ENCODE data around the gene SHROOM3. TPM values are rescaled to one million over a fixed set of nuclear protein-coding genes. Genes with fewer than 3 reads are reported as not detected.
A peak's percentile ranks its signal among the peaks of the same experiment; 100 is the strongest.

SHROOM3 gene
- total RNA-seq, 2 experiments from 2014 or later, result 0.04 TPM; not detected in 1

- Mint-ChIP-seq H3K36me3 (ENCODE audit: low read depth) (no peaks in the 10 kb centered on the region), H3K4me3 (no peak overlapping the region), H3K4me1 (no peaks in the 10 kb centered on the region), H3K27ac (no peak overlapping the region), H3K9me3 (ENCODE audit: low read depth) (no peaks in the 10 kb centered on the region), H3K27me3 (peaks cover 2% of the 10 kb centered on the region)
- intact Hi-C loops (cut with DNase I, micrococcal nuclease), result no loop called here
- DNase-seq (no peak), ATAC-seq (no peak)
- ChIA-PET CTCF (interaction anchor here (0.7 to 1.3 kb wide), 4 partner anchors 8 to 305 kb away, joined by 3 to 4 read pairs (median 3); no protein-coding TSS in a partner anchor), POLR2A (no interaction called here)
Observed at GRCh38 chr4:76791479-76791878, 356.4 kb downstream of the SHROOM3 start.

GRCh38 chr4:76792418-76792817 lies 357.4 kb downstream of the SHROOM3 start:
- no peaks in the 10 kb centered on the region for H3K9me3 Mint-ChIP-seq (ENCODE audit: low read depth)
- ChIA-PET POLR2A (no interaction called here), CTCF (interaction anchor here (1.3 kb wide), 1 partner anchor 14 kb away, joined by 3 read pairs; no protein-coding TSS in a partner anchor)
- H3K4me3 Mint-ChIP-seq, result no peak overlapping the region
- no peaks in the 10 kb centered on the region for H3K36me3 Mint-ChIP-seq (ENCODE audit: low read depth)
- intact Hi-C loops (cut with DNase I, micrococcal nuclease), result no loop called here
- peaks cover 2% of the 10 kb centered on the region for H3K27me3 Mint-ChIP-seq
- H3K27ac Mint-ChIP-seq, result no peak overlapping the region
- DNase-seq (no peak), ATAC-seq (no peak)
- H3K4me1 Mint-ChIP-seq, result no peaks in the 10 kb centered on the region

GRCh38 chr4:76795243-76795642 lies 360.2 kb downstream of the SHROOM3 start:
- Mint-ChIP-seq H3K4me1 (no peaks in the 10 kb centered on the region), H3K36me3 (ENCODE audit: low read depth) (no peaks in the 10 kb centered on the region), H3K27me3 (peaks cover 6% of the 10 kb centered on the region), H3K4me3 (no peak overlapping the region), H3K27ac (no peak overlapping the region), H3K9me3 (ENCODE audit: low read depth) (no peaks in the 10 kb centered on the region)
- CTCF ChIA-PET, result no interaction called here
- DNase-seq (no peak), ATAC-seq (no peak)
- POLR2A ChIA-PET, result interaction anchor here (0.5 kb wide), 1 partner anchor 314 kb away, joined by 3 read pairs; no protein-coding TSS in a partner anchor
- intact Hi-C loops (cut with DNase I, micrococcal nuclease), result no loop called here

GRCh38 chr4:76799140-76799539 lies 364.1 kb downstream of the SHROOM3 start:
- POLR2A ChIA-PET, result no interaction called here
- no peak overlapping the region for H3K27ac Mint-ChIP-seq
- ATAC-seq, result no peak
- CTCF ChIA-PET, result interaction anchor here (0.8 kb wide), 1 partner anchor 8 kb away, joined by 4 read pairs; no protein-coding TSS in a partner anchor
- intact Hi-C loops (cut with DNase I, micrococcal nuclease), result no loop called here
- no peak for DNase-seq
- H3K36me3 Mint-ChIP-seq (ENCODE audit: low read depth), result no peaks in the 10 kb centered on the region
- H3K27me3 Mint-ChIP-seq, result peaks cover 7% of the 10 kb centered on the region
- no peaks in the 10 kb centered on the region for H3K4me1 Mint-ChIP-seq
- H3K4me3 Mint-ChIP-seq, result no peak overlapping the region
- no peaks in the 10 kb centered on the region for H3K9me3 Mint-ChIP-seq (ENCODE audit: low read depth)

GRCh38 chr4:76799718-76800117 lies 364.7 kb downstream of the SHROOM3 start:
- H3K4me3 Mint-ChIP-seq, result no peak overlapping the region
- H3K36me3 Mint-ChIP-seq (ENCODE audit: low read depth), result no peaks in the 10 kb centered on the region
- ATAC-seq, result no peak
- no peaks in the 10 kb centered on the region for H3K9me3 Mint-ChIP-seq (ENCODE audit: low read depth)
- ChIA-PET CTCF (interaction anchor here (0.8 kb wide), 1 partner anchor 8 kb away, joined by 4 read pairs; no protein-coding TSS in a partner anchor), POLR2A (no interaction called here)
- DNase-seq, result no peak
- H3K27me3 Mint-ChIP-seq, result peaks cover 7% of the 10 kb centered on the region
- intact Hi-C loops (cut with DNase I, micrococcal nuclease), result no loop called here
- H3K27ac Mint-ChIP-seq, result no peak overlapping the region
- H3K4me1 Mint-ChIP-seq, result no peaks in the 10 kb centered on the region

GRCh38 chr4:76800902-76801301 lies 365.9 kb downstream of the SHROOM3 start:
- Mint-ChIP-seq H3K36me3 (ENCODE audit: low read depth) (no peaks in the 10 kb centered on the region), H3K9me3 (ENCODE audit: low read depth) (no peaks in the 10 kb centered on the region), H3K27ac (no peak overlapping the region), H3K4me3 (no peak overlapping the region), H3K4me1 (no peaks in the 10 kb centered on the region), H3K27me3 (peaks cover 7% of the 10 kb centered on the region)
- CTCF ChIA-PET, result no interaction called here
- POLR2A ChIA-PET, result no interaction called here
- intact Hi-C loops (cut with DNase I, micrococcal nuclease), result no loop called here
- DNase-seq (peak; percentile 11), ATAC-seq (peak; percentile 26)

- H3K4me1 Mint-ChIP-seq, result no peaks in the 10 kb centered on the region
- ChIA-PET POLR2A (no interaction called here), CTCF (no interaction called here)
- intact Hi-C loops (cut with DNase I, micrococcal nuclease), result no loop called here
- peaks cover 1% of the 10 kb centered on the region for H3K9me3 Mint-ChIP-seq (ENCODE audit: low read depth)
- ATAC-seq, result no peak
- H3K4me3 Mint-ChIP-seq, result no peak overlapping the region
- DNase-seq, result no peak
- no peaks in the 10 kb centered on the region for H3K36me3 Mint-ChIP-seq (ENCODE audit: low read depth)
- H3K27me3 Mint-ChIP-seq, result peaks cover 7% of the 10 kb centered on the region
- no peak overlapping the region for H3K27ac Mint-ChIP-seq
Observed at GRCh38 chr4:76801621-76802235, 366.7 kb downstream of the SHROOM3 start.

- H3K4me3 Mint-ChIP-seq, result no peak overlapping the region
- H3K36me3 Mint-ChIP-seq (ENCODE audit: low read depth), result no peaks in the 10 kb centered on the region
- no peak for ATAC-seq
- H3K27me3 Mint-ChIP-seq, result peaks cover 7% of the 10 kb centered on the region
- DNase-seq, result no peak
- no peaks in the 10 kb centered on the region for H3K4me1 Mint-ChIP-seq
- ChIA-PET CTCF (interaction anchor here (0.7 kb wide), 1 partner anchor 73 kb away, joined by 3 read pairs; no protein-coding TSS in a partner anchor), POLR2A (no interaction called here)
- intact Hi-C loops (cut with DNase I, micrococcal nuclease), result no loop called here
- H3K9me3 Mint-ChIP-seq (ENCODE audit: low read depth), result peaks cover 4% of the 10 kb centered on the region
- no peak overlapping the region for H3K27ac Mint-ChIP-seq
Observed at GRCh38 chr4:76802236-76803021, 367.4 kb downstream of the SHROOM3 start.

GRCh38 chr4:76803522-76803921 lies 368.5 kb downstream of the SHROOM3 start:
- H3K27me3 Mint-ChIP-seq, result peaks cover 5% of the 10 kb centered on the region
- no peak overlapping the region for H3K27ac Mint-ChIP-seq
- no peak for DNase-seq
- H3K36me3 Mint-ChIP-seq (ENCODE audit: low read depth), result no peaks in the 10 kb centered on the region
- ChIA-PET CTCF (interaction anchor here (0.7 kb wide), 1 partner anchor 416 kb away, joined by 3 read pairs; no protein-coding TSS in a partner anchor), POLR2A (no interaction called here)
- intact Hi-C loops (cut with DNase I, micrococcal nuclease), result no loop called here
- no peak overlapping the region for H3K4me3 Mint-ChIP-seq
- no peak for ATAC-seq
- H3K4me1 Mint-ChIP-seq, result no peaks in the 10 kb centered on the region
- H3K9me3 Mint-ChIP-seq (ENCODE audit: low read depth), result peaks cover 6% of the 10 kb centered on the region

- ATAC-seq (no peak), DNase-seq (no peak)
- peaks cover 10% of the 10 kb centered on the region for H3K9me3 Mint-ChIP-seq (ENCODE audit: low read depth)
- CTCF ChIA-PET, result no interaction called here
- H3K36me3 Mint-ChIP-seq (ENCODE audit: low read depth), result no peaks in the 10 kb centered on the region
- no peak overlapping the region for H3K4me3 Mint-ChIP-seq
- POLR2A ChIA-PET, result no interaction called here
- intact Hi-C loops (cut with DNase I, micrococcal nuclease), result no loop called here
- H3K4me1 Mint-ChIP-seq, result no peaks in the 10 kb centered on the region
- H3K27ac Mint-ChIP-seq, result no peak overlapping the region
- H3K27me3 Mint-ChIP-seq, result peaks cover 5% of the 10 kb centered on the region
Observed at GRCh38 chr4:76804096-76804495, 369.1 kb downstream of the SHROOM3 start.

GRCh38 chr4:76806346-76806745 lies 371.3 kb downstream of the SHROOM3 start:
- Mint-ChIP-seq H3K4me3 (no peak overlapping the region), H3K4me1 (no peaks in the 10 kb centered on the region), H3K36me3 (ENCODE audit: low read depth) (no peaks in the 10 kb centered on the region), H3K9me3 (ENCODE audit: low read depth) (peaks cover 10% of the 10 kb centered on the region), H3K27me3 (peaks cover 3% of the 10 kb centered on the region), H3K27ac (no peak overlapping the region)
- intact Hi-C loops (cut with DNase I, micrococcal nuclease), result no loop called here
- POLR2A ChIA-PET, result no interaction called here
- CTCF ChIA-PET, result interaction anchor here (0.7 kb wide), 2 partner anchors 47 to 1396 kb away, joined by 3 read pairs; no protein-coding TSS in a partner anchor
- no peak for ATAC-seq
- DNase-seq, result no peak

- ChIA-PET POLR2A (no interaction called here), CTCF (interaction anchor here (0.7 kb wide), 2 partner anchors 47 to 1395 kb away, joined by 3 read pairs; no protein-coding TSS in a partner anchor)
- no peak overlapping the region for H3K27ac Mint-ChIP-seq
- ATAC-seq, result no peak
- no peak overlapping the region for H3K4me3 Mint-ChIP-seq
- H3K9me3 Mint-ChIP-seq (ENCODE audit: low read depth), result peaks cover 10% of the 10 kb centered on the region
- no peak for DNase-seq
- peaks cover under 1% of the 10 kb centered on the region for H3K27me3 Mint-ChIP-seq
- H3K36me3 Mint-ChIP-seq (ENCODE audit: low read depth), result no peaks in the 10 kb centered on the region
- intact Hi-C loops (cut with DNase I, micrococcal nuclease), result no loop called here
- no peaks in the 10 kb centered on the region for H3K4me1 Mint-ChIP-seq
Observed at GRCh38 chr4:76806757-76807156, 371.7 kb downstream of the SHROOM3 start.
